SH-SY5Y (cell line): ENCODE results near the gene B3GALT2.

Source experiments
- GATA2 ChIP-seq: IDR thresholded peaks from 2 replicates; pipeline ENCODE4 v1.6.1; 2011; ENCODE audit warnings: mild to moderate bottlenecking, low read depth, low read length
- GATA3 ChIP-seq: IDR thresholded peaks from 2 replicates; pipeline ENCODE4 v1.6.1; 2011; ENCODE audit warnings: low read depth, mild to moderate bottlenecking, low read length, moderate library complexity

The B3GALT2 gene

DNA sequence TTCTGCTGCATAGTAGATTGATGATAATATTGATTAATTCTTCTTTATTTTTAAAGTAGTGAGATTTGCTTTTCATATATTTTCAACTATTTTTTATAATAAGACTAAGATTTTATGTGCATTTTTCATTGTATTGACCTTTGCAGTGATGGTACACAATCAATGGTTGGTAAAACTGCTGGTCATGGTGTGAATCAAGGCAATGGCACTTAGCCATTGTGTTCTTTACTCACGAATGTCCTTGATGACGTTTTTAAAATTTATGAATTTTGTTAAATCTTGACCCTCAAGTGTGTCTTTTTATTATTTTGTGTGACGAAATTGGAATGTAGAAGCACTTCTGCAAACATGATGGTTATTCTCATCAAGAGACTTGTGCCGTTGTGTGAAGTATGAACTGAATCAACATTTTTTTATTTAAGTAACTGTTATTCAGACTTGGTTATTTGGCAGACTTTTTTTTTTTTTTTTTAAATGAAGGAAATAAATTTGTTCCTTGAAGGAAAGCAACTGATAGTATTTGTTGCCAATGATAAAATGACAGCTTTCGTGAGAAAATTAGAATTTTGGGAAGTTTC, 42.0 kb downstream of the B3GALT2 start:
- TF ChIP-seq GATA3 (no peak), GATA2 (no peak)

DNA sequence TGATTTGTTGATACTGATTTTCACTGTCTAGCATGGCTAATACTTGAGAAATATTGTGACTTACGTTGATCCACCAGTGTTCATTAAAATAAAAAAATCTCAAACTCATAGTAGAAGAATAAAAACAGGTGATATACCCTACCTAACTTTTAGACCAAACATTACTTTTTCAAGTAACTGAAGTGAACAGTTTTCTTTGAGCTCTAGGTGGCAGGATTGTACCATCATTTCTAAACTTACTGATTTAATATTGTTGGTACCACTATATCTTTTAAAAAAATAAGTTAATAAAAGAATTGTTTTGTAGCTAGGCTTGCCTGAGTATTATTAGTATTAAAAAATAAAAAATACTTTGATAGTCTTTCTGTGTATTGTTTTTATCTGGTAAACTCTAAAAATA, 43.1 kb downstream of the B3GALT2 start:
- TF ChIP-seq GATA3 (no peak), GATA2 (no peak)

DNA sequence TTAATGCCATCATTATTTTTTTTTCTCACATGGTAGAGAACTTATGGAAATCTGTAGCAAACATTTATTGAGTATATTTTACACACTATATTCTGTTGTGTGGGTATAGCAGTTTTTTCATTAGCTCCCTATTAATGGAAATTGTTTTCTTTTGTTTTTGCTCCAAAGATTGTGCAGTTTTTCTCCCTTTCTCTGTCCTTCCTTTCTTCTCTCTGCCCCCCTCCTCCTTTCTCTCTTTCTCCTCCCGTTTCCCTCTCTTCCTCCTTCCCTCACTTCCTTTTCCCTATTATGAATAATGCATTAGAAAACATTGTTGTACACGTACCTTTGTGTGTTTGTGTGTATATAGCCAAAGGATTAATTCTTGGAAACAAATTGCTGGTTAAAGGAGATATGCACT, 44.0 kb downstream of the B3GALT2 start:
- TF ChIP-seq GATA3 (no peak), GATA2 (no peak)

DNA sequence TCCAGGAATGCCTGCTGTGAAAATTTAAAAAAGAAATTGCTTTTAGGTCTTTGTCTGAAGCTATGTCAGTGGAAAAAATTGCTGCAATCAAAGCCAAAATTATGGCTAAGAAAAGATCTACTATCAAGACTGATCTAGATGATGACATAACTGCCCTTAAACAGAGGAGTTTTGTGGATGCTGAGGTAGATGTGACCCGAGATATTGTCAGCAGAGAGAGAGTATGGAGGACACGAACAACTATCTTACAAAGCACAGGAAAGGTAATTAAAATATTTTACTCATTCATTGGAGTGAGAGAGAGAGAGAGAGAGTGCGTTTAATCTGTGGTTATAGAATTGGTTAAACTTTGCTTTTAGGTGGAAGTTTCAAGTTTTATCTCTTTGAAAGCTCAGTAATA, 44.6 kb downstream of the B3GALT2 start:
- TF ChIP-seq GATA3 (no peak), GATA2 (no peak)

DNA sequence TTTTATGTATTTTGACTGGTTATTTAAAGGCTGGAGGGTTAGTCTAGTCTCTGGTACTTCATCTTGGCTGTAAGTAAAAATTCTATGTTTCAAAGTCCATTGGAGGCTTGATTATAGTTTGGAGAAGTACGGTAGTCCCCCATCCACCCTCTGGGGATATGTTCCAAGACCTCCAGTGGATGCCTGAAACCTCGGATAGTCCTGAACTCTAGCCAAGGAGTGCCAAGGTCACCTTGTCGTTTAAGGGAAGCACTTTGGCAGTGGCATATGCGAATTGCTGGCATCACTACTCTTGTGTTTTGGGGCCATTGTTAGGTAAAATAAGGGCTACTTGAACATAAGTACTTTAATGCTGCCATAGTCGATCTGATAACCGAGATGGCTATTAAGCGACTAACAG, 46.2 kb downstream of the B3GALT2 start:
- TF ChIP-seq GATA2 (no peak), GATA3 (no peak)

DNA sequence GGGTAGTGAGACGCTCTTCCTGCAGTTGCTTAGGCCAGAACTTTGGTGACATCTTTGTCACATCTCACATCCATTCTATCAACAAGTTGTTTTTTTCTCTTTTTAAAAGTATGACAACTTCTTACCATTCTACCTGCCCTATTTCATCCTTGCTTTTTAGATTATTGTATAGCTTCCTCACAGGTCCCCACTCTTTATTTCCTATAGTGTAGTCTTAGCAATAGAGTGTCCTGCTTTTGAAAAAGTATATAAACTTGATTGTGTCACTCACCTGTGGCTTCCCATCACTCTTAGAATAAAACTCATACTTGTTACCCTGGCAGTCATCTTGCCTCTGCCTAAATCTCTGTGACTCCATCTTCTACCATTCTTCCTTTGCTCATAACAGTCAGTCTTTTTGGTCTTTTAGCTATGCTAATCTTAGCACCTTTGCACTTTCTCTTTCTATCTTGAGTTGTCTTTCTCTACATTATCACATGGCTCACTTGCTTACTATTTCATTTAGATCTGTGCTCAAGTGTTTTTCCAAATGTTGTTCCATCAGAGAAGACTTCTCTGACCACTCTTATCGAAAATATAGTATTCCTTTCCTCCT, 55.0 kb downstream of the B3GALT2 start:
- no peak for TF ChIP-seq GATA2
- TF ChIP-seq GATA3: no peak
